22Rv1 (cell line): ENCODE data around the gene HBP1.

Experiments
- CTCF ChIP-seq: fragments of 450-650 bp; IDR thresholded peaks from 2 replicates; pipeline ENCODE4 v1.5.1; 2017; ENCODE audit warnings: mild to moderate bottlenecking
- ZFX ChIP-seq: fragments of 450-650 bp; IDR thresholded peaks from 2 replicates; pipeline ENCODE4 v1.6.1; 2017; ENCODE audit warnings: antibody characterized with exemption, borderline replicate concordance

GRCh38 chr7:107123392-107123791 is 45.4 kb upstream of the HBP1 start:
- TF ChIP-seq CTCF (no peak), ZFX (no peak)
